GM21526 (cell line): ENCODE data around the gene PPP2R5D.
"Not testable (repeated sequence)": the region's sequence is repeated elsewhere in the genome, so short reads cannot be mapped to it uniquely, and the experiment has no call there.

Experiments used
- ATAC-seq: cut with Tn5 transposase; IDR thresholded peaks from one replicate; pipeline ENCODE4 v1.9.1; 2021; ENCODE audit warnings: moderate library complexity; ENCODE audit not compliant: unreplicated experiment, low FRiP score

Gene PPP2R5D

DNA sequence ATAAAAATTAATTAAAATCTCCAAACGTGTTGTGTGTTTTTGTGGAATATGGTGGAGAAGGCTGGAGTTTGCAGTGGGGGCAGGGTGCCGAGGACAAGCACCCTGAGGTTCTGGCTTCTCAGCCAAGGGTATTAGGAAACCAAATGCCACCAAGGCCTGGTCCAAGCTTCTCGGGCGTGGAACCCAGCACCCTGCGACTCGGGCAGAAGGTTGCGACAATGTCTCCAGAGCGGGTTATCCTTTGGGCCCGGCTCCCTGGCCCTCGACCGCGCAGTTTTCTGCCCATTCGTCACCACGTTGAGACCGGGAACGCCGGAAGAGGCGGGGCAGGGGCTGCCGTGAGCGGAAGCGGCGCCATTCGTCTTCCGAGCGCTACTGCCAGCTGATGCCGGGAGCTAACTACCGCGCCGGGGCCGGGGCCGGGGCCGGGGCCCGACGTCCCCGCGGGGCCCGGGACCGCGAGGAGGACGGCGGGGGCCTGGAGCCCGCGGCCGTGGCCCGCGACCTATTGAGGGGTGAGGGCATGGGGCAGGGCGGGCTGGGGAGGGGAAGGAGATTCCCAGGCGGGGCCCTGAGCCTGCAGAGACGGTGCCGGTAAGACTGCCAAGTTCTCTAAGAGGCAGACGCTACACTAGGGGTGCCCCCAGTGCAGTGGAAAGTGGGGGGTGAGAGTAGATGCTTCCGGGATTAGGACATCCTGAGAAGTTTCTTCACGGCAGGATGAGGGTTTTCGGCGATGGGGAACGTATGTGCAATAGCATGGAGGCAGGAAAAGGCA lies 37.1 kb downstream of the PPP2R5D start, which contains the start of gene RRP36:
TSS of gene RRP36 (plus strand) at position 354 of the 778 bp plus-strand sequence. CDS start at position 386, 32 bp downstream.
- ATAC-seq: no peak

DNA sequence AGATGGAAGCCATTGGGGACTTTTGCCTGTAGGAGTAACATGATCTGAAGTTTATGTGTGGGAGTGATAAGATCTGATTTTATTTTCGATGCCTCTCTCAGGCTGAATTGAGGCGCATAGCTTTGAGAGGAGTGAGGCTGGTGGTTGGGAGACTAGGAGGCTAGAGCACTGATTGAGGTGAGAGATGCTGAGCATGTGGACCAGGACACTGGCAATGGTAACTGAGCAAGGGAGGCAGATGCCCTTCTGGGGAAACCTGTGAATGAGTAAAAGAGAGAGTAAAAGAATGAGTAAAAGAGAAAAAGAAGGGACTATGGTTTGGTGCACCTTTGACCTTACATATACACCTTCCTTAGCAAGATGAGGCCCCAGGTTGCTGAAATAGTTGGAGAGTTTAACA lies 40.1 kb downstream of the PPP2R5D start:
- no peak for ATAC-seq

- ATAC-seq: no peak
Measured at GRCh38 chr6:43026365-43026764, 42.0 kb downstream of the PPP2R5D start.

DNA sequence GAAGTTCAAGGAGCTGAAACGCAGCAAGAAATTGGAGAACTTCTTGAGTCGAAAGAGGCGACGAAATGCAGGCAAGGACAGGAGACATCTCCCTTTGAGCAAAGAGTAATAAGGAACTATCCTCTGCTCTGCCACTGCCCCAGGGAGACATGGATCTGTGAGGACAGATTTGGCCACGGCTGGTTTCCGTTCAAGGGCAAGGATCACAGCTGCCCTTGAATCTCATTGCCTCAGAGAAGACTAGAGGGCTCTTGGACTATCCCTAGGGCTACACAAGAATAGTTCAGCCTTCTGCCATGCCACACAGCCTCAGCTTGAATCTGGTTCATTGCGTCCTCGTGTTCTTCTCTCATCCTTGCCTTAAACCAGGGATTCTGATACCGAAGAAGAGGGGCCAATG lies 44.8 kb downstream of the PPP2R5D start:
- ATAC-seq: no peak

- ATAC-seq: no peak
Measured at GRCh38 chr6:43032326-43032725, 48.0 kb downstream of the PPP2R5D start.

DNA sequence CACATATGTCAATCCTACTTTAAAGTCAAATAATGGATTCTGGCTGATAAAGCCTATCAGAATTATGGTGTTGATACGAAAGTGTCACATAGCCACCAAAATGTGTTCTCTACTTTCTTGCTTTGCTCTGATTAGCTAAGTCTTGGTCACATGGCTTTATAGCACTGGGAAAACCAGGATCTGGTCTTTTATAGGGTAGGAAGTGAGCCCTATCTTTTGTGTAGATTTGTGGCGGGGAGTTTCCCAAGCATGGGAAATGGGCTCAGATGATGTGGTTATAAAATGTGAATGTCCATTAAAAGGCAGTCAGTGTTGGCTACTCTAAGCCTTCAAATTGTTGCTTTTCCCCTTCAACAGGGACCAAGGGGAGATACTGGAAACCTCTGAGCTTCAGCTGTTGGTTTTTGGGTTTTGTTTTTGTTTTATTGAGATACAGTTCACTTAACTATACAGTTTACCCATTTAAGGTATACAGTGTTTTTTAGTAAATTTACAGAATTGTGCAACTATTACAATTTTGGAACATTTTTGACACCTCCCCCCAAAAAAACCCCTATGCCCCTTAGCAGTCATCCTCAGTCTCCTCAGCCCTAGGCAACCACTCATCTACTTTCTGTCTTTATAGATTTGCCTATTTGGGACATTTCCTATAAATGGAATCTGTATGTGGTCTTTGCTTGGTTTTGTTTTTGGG lies 49.3 kb downstream of the PPP2R5D start:
- no peak for ATAC-seq

GRCh38 chr6:43034190-43034525 lies 49.8 kb downstream of the PPP2R5D start:
- no peak for ATAC-seq

GRCh38 chr6:43035495-43036194 lies 51.3 kb downstream of the PPP2R5D start:
- no peak for ATAC-seq

GRCh38 chr6:43036712-43037111 lies 52.3 kb downstream of the PPP2R5D start:
- no peak for ATAC-seq

- ATAC-seq: no peak
Measured at GRCh38 chr6:43037197-43037596, 52.8 kb downstream of the PPP2R5D start.

GRCh38 chr6:43037706-43038105 lies 53.3 kb downstream of the PPP2R5D start:
- no peak for ATAC-seq

GRCh38 chr6:43038727-43039126 lies 54.4 kb downstream of the PPP2R5D start:
- no peak for ATAC-seq

DNA sequence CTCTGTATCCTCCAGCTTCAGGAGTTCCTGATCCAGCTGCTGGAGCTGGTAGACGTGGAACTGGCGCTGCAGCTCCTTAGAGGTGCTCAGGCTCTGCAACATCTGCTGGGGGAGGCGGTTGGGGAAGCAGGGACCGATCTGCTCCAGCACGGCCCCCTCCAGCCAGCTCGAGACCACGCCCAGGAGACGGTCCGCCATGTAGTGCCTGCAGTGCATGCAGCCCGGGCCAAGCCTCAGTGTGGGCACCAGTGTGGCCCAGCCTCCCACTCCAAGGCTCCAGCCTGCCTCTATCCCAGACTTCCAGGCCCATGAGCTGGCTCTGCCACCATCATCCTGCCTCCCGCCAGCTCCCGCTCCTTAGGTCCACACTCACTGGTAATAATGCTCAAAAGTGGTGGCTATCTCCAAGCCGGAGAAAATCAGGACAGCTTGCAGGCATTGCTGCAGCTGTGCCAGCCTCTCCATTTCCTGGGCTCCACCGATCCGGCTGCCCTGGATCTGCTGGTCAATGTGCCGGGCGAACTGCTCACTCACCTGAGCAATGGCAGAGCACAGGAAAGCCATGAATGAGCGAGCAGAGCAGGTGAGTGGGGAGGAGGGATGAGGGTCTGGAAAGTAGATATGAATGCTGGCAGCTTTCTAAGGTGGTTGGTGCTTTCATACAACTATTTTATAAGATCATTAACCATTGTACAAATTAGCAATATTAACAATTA lies 56.3 kb downstream of the PPP2R5D start:
- ATAC-seq: no peak

DNA sequence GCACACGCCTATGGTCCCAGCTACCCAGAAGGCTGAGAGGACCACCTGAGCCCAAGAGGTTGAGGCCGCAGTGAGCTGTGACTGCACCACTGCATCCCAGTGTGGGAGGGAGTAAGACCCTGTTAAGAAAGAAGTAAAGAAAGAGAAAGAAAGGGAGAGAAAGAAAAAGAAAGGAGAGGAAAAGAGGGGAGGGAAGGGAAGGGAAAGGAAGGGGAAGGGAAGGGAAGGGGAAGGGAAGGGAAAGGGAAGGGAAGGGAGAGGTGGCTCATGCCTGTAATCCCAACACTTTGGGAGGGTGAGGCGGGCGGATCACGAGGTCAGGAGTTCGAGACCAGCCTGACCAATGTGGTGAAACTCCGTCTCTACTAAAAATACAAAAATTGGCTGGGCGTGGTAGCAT lies 57.1 kb downstream of the PPP2R5D start:
- not testable (repeated sequence) for ATAC-seq

DNA sequence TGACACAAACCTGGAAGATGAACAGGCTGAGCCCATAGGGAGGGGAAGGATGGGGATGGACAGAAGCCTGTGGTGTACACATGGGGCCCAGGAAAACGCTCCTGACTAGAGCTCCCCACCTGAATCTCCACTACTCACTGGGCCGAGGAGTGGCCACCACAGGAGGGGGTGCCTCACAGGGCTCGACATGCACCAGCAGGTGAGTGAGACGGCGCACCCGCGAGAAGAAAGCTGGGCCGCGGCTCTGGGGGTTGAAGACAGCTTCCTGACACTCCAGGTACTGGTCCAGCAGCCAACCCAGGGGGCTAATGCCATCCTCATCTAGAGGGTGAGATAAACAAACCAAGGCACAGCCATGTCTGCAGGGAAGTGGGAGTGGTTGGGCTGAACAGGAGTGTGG lies 58.9 kb downstream of the PPP2R5D start:
- ATAC-seq: no peak

DNA sequence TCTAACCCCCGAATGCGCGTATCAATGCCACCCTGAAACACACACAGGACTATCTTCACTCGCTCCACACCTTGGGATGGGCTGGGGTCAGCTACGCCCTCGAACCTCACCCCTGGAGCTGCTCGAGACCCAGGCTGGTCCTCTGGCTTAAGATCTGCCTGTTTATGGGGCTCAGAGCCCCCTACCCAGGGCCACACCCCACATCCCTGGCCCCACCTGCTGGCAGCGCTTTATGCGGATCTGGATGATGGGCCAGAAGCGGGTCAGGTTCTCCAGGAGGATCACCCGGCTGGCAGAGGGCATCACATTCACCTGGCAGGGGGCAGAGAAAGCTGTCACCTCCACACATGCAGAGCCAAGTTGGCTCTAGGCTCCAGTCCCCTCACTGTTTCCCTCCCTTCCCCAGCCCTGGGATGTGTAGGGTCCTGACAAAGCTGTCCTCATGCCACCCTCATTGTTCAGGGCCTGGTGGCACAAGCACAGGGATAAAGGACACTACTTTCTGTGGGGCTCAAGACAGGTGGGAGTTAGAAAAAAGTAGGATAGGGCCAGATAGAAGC lies 61.1 kb downstream of the PPP2R5D start:
- ATAC-seq: no peak

- no peak for ATAC-seq
Measured at GRCh38 chr6:43047998-43048397, 63.6 kb downstream of the PPP2R5D start.

DNA sequence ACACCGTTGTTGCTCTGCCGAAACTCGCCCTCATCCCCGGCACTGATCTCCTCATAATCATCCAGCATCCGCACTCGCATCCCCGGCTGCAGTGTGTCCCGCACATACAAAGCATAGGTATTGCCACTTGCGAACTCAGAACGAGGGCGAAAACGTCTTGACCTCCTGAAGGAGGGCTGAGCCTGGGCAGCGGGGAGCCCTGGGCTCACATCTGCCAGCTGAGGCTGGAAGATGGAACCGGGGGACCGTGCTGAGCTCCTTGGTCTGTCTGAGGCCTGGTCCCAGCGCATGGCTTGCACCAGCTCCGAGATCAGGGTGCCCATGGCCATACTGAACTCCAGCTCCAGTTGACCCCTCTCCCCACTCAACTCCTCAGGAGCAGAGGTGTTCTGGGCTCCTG lies 66.6 kb downstream of the PPP2R5D start:
- no peak for ATAC-seq

DNA sequence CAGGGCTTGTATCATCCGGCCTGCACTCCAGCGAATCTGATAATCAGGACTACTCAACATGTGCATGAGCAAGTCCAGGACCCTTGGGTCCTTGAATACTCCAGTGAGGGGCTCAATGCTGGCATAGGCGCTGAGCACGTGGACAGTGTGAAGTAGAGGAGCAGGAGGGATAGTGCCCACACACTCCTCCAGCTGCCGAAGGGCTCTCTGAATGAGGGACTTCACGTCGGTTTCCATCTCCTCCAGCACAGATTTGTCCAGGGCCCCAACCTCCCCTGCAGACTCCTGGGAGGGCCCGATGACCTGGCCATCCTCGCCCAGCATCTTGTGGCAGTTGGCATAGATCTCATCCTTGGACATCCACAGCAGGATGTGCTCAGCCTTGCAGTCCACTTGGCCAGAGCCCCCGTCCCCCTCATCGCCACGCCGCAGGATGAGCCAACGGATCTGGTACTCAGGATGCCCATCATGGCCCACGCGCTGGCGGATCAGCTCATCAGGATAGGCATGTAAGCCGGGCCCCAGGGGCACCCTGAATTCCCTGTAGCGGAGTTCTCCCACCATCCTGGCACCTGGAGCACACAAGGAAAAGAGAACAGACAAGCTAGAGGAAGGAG lies 68.0 kb downstream of the PPP2R5D start:
- no peak for ATAC-seq
